Kidney epithelial cell (primary cell): ENCODE data around the gene HAND2. TPM values are rescaled to one million over a fixed set of nuclear protein-coding genes. Genes with fewer than 3 reads are reported as not detected.

Experiments used
- DNase-seq: peaks from one replicate; pipeline ENCODE4 v3.0.0-alpha.2; 2010; ENCODE audit warnings: low read depth
- H3K27me3 ChIP-seq: 2 replicates; pipeline ENCODE4 v1.6.0; 2011; ENCODE audit warnings: low read length; ENCODE audit not compliant: control insufficient read depth, insufficient read depth
- H3K36me3 ChIP-seq: 2 replicates; pipeline ENCODE4 v1.5.1; 2011; ENCODE audit warnings: low read length; ENCODE audit not compliant: control insufficient read depth, insufficient read depth
- H3K4me3 ChIP-seq: 2 replicates; pipeline ENCODE4 v1.5.1; 2011; ENCODE audit warnings: low read depth, mild to moderate bottlenecking, control low read depth, low read length
- CTCF ChIP-seq: IDR thresholded peaks from 2 replicates; pipeline ENCODE4 v1.5.1; 2011; ENCODE audit warnings: mild to moderate bottlenecking, moderate library complexity, low read length, control low read depth, inconsistent platforms; ENCODE audit not compliant: insufficient read depth, poor library complexity, severe bottlenecking
- total RNA-seq: library from RNA; depleted of rRNA; stranded (reverse); fragments of >200 nt; gene quantifications from 2 replicates; pipeline ENCODE4 v1.2.3, GENCODE V29; 2015

Gene HAND2
- total RNA-seq, 1 donor from 2014 or later, result not detected

- no peaks in the 10 kb centered on the region for H3K36me3 ChIP-seq
- no peak for TF ChIP-seq CTCF
- no peak for DNase-seq
- no peak overlapping the region for H3K4me3 ChIP-seq
- H3K27me3 ChIP-seq, result peaks cover 33% of the 10 kb centered on the region
Measured at GRCh38 chr4:173498023-173498422, 32.0 kb downstream of the HAND2 start.

GRCh38 chr4:173494013-173494970 lies 35.7 kb downstream of the HAND2 start:
- no peaks in the 10 kb centered on the region for H3K36me3 ChIP-seq
- H3K27me3 ChIP-seq, result peaks cover 4% of the 10 kb centered on the region
- no peak for DNase-seq
- peak overlapping the region; percentile 39 for H3K4me3 ChIP-seq
- TF ChIP-seq CTCF, result peak; percentile 90

DNA sequence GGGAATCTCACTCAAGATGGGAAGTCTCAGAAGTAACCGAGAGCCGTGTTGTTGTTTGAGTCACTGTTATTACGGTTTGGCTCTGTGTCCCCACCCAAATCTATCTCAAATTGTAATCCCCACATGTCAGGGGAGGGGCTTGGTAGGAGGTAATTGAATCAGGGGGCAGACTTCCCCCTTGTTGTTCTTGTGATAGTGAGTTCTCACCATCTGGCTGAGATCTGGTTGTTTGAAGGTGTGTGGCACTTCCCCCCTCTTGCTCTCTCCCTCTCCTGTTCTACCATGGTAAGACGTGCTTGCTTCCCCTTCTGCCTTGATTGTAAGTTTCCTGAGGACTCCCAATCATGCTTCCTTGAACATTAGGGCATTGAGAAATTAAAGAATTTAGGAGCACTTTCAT lies 37.0 kb downstream of the HAND2 start:
- H3K27me3 ChIP-seq, result peaks cover 4% of the 10 kb centered on the region
- no peak overlapping the region for H3K4me3 ChIP-seq
- no peaks in the 10 kb centered on the region for H3K36me3 ChIP-seq
- DNase-seq, result no peak
- TF ChIP-seq CTCF, result no peak

- no peak for TF ChIP-seq CTCF
Measured at GRCh38 chr4:173492315-173492714, 37.7 kb downstream of the HAND2 start.

GRCh38 chr4:173490817-173491528 lies 39.1 kb downstream of the HAND2 start:
- no peak for TF ChIP-seq CTCF
- DNase-seq, result peak; percentile 45
- no peaks in the 10 kb centered on the region for H3K36me3 ChIP-seq

More at GRCh38 chr4:173492315-173492714, 37.7 kb downstream of the HAND2 start:
- no peak for DNase-seq
- Histone ChIP-seq H3K36me3 (no peaks in the 10 kb centered on the region), H3K4me3 (no peak overlapping the region), H3K27me3 (peaks cover 4% of the 10 kb centered on the region)

More at GRCh38 chr4:173490817-173491528, 39.1 kb downstream of the HAND2 start:
- peaks cover 4% of the 10 kb centered on the region for H3K27me3 ChIP-seq
- H3K4me3 ChIP-seq, result no peak overlapping the region
